Measurements from ENCODE around the gene LRRFIP2.
"Not testable (repeated sequence)": the region's sequence is repeated elsewhere in the genome, so short reads cannot be mapped to it uniquely, and the experiment has no call there.

The LRRFIP2 gene

GRCh38 chr3:37071921-37072320 lies 102.5 kb downstream of the LRRFIP2 start:
- no peak overlapping the region for H3K4me3 ChIP-seq (ENCODE audit: low read length)
- H3K4me1 ChIP-seq (ENCODE audit: control insufficient read depth, insufficient read depth, low read length): peaks cover 2% of the 10 kb centered on the region
- H3K27ac ChIP-seq (ENCODE audit: low read depth, low read length): no peak overlapping the region
- H3K27me3 ChIP-seq (ENCODE audit: control insufficient read depth, insufficient read depth, low read length): no peaks in the 10 kb centered on the region
- H3K9ac ChIP-seq (ENCODE audit: low read length): no peak overlapping the region
- peaks cover 10% of the 10 kb centered on the region for H3K36me3 ChIP-seq (ENCODE audit: control insufficient read depth, insufficient read depth, low read length)

- H3K4me1 ChIP-seq (ENCODE audit: control insufficient read depth, insufficient read depth, low read length): peaks cover 2% of the 10 kb centered on the region
- H3K27me3 ChIP-seq (ENCODE audit: control insufficient read depth, insufficient read depth, low read length): no peaks in the 10 kb centered on the region
- H3K9ac ChIP-seq (ENCODE audit: low read length): no peak overlapping the region
- no peak overlapping the region for H3K27ac ChIP-seq (ENCODE audit: low read depth, low read length)
- no peak overlapping the region for H3K4me3 ChIP-seq (ENCODE audit: low read length)
- peaks cover 11% of the 10 kb centered on the region for H3K36me3 ChIP-seq (ENCODE audit: control insufficient read depth, insufficient read depth, low read length)
Observed at GRCh38 chr3:37068031-37068430, 106.4 kb downstream of the LRRFIP2 start.

- Histone ChIP-seq H3K4me3 (ENCODE audit: low read length) (no peak overlapping the region), H3K9ac (ENCODE audit: low read length) (no peak overlapping the region)
Observed at GRCh38 chr3:37067577-37067976, 106.8 kb downstream of the LRRFIP2 start.

GRCh38 chr3:37064747-37065146 lies 109.6 kb downstream of the LRRFIP2 start:
- H3K9ac ChIP-seq (ENCODE audit: low read length): no peak overlapping the region
- H3K27ac ChIP-seq (ENCODE audit: low read depth, low read length): no peak overlapping the region
- H3K27me3 ChIP-seq (ENCODE audit: control insufficient read depth, insufficient read depth, low read length): no peaks in the 10 kb centered on the region
- peaks cover 13% of the 10 kb centered on the region for H3K36me3 ChIP-seq (ENCODE audit: control insufficient read depth, insufficient read depth, low read length)
- H3K4me3 ChIP-seq (ENCODE audit: low read length): no peak overlapping the region
- no peaks in the 10 kb centered on the region for H3K4me1 ChIP-seq (ENCODE audit: control insufficient read depth, insufficient read depth, low read length)

More at GRCh38 chr3:37067577-37067976, 106.8 kb downstream of the LRRFIP2 start:
- peaks cover under 1% of the 10 kb centered on the region for H3K4me1 ChIP-seq (ENCODE audit: control insufficient read depth, insufficient read depth, low read length)
- peaks cover 15% of the 10 kb centered on the region for H3K36me3 ChIP-seq (ENCODE audit: control insufficient read depth, insufficient read depth, low read length)
- no peak overlapping the region for H3K27ac ChIP-seq (ENCODE audit: low read depth, low read length)
- no peaks in the 10 kb centered on the region for H3K27me3 ChIP-seq (ENCODE audit: control insufficient read depth, insufficient read depth, low read length)

GRCh38 chr3:37058117-37058516 lies 116.3 kb downstream of the LRRFIP2 start:
- Histone ChIP-seq H3K4me1 (ENCODE audit: control insufficient read depth, insufficient read depth, low read length) (peaks cover 4% of the 10 kb centered on the region), H3K36me3 (ENCODE audit: control insufficient read depth, insufficient read depth, low read length) (peaks cover 16% of the 10 kb centered on the region), H3K27ac (ENCODE audit: low read depth, low read length) (no peak overlapping the region)

GRCh38 chr3:37056826-37057225 lies 117.6 kb downstream of the LRRFIP2 start:
- peaks cover 4% of the 10 kb centered on the region for H3K4me1 ChIP-seq (ENCODE audit: control insufficient read depth, insufficient read depth, low read length)
- no peak overlapping the region for H3K27ac ChIP-seq (ENCODE audit: low read depth, low read length)
- no peaks in the 10 kb centered on the region for H3K27me3 ChIP-seq (ENCODE audit: control insufficient read depth, insufficient read depth, low read length)
- H3K36me3 ChIP-seq (ENCODE audit: control insufficient read depth, insufficient read depth, low read length): peaks cover 11% of the 10 kb centered on the region
- H3K4me3 ChIP-seq (ENCODE audit: low read length): no peak overlapping the region
- H3K9ac ChIP-seq (ENCODE audit: low read length): no peak overlapping the region

More at GRCh38 chr3:37058117-37058516, 116.3 kb downstream of the LRRFIP2 start:
- H3K27me3 ChIP-seq (ENCODE audit: control insufficient read depth, insufficient read depth, low read length): no peaks in the 10 kb centered on the region
- H3K4me3 ChIP-seq (ENCODE audit: low read length): no peak overlapping the region
- H3K9ac ChIP-seq (ENCODE audit: low read length): no peak overlapping the region

- H3K36me3 ChIP-seq (ENCODE audit: control insufficient read depth, insufficient read depth, low read length): peaks cover 16% of the 10 kb centered on the region
- H3K27ac ChIP-seq (ENCODE audit: low read depth, low read length); H3K4me1 ChIP-seq (ENCODE audit: control insufficient read depth, insufficient read depth, low read length): not testable (repeated sequence)
Observed at GRCh38 chr3:37055077-37055476, 119.3 kb downstream of the LRRFIP2 start.

GRCh38 chr3:37054370-37054769 lies 120.0 kb downstream of the LRRFIP2 start:
- H3K4me1 ChIP-seq (ENCODE audit: control insufficient read depth, insufficient read depth, low read length): peaks cover 4% of the 10 kb centered on the region
- H3K9ac ChIP-seq (ENCODE audit: low read length): no peak overlapping the region
- no peaks in the 10 kb centered on the region for H3K27me3 ChIP-seq (ENCODE audit: control insufficient read depth, insufficient read depth, low read length)
- no peak overlapping the region for H3K4me3 ChIP-seq (ENCODE audit: low read length)
- no peak overlapping the region for H3K27ac ChIP-seq (ENCODE audit: low read depth, low read length)
- peaks cover 22% of the 10 kb centered on the region for H3K36me3 ChIP-seq (ENCODE audit: control insufficient read depth, insufficient read depth, low read length)

More at GRCh38 chr3:37055077-37055476, 119.3 kb downstream of the LRRFIP2 start:
- not testable (repeated sequence) for H3K4me3 ChIP-seq (ENCODE audit: low read length); H3K27me3 ChIP-seq (ENCODE audit: control insufficient read depth, insufficient read depth, low read length); H3K9ac ChIP-seq (ENCODE audit: low read length)

GRCh38 chr3:37053753-37054152 lies 120.6 kb downstream of the LRRFIP2 start:
- H3K27me3 ChIP-seq (ENCODE audit: control insufficient read depth, insufficient read depth, low read length): no peaks in the 10 kb centered on the region
- H3K36me3 ChIP-seq (ENCODE audit: control insufficient read depth, insufficient read depth, low read length): peaks cover 27% of the 10 kb centered on the region
- H3K27ac ChIP-seq (ENCODE audit: low read depth, low read length): no peak overlapping the region
- peaks cover 4% of the 10 kb centered on the region for H3K4me1 ChIP-seq (ENCODE audit: control insufficient read depth, insufficient read depth, low read length)
- no peak overlapping the region for H3K4me3 ChIP-seq (ENCODE audit: low read length)
- no peak overlapping the region for H3K9ac ChIP-seq (ENCODE audit: low read length)

- H3K27me3 ChIP-seq (ENCODE audit: control insufficient read depth, insufficient read depth, low read length): no peaks in the 10 kb centered on the region
- H3K36me3 ChIP-seq (ENCODE audit: control insufficient read depth, insufficient read depth, low read length): peaks cover 31% of the 10 kb centered on the region
- H3K4me3 ChIP-seq (ENCODE audit: low read length): no peak overlapping the region
- H3K4me1 ChIP-seq (ENCODE audit: control insufficient read depth, insufficient read depth, low read length): peaks cover 4% of the 10 kb centered on the region
- no peak overlapping the region for H3K27ac ChIP-seq (ENCODE audit: low read depth, low read length)
- no peak overlapping the region for H3K9ac ChIP-seq (ENCODE audit: low read length)
Observed at GRCh38 chr3:37053337-37053736, 121.0 kb downstream of the LRRFIP2 start.

GRCh38 chr3:37052860-37053259 lies 121.5 kb downstream of the LRRFIP2 start:
- no peak overlapping the region for H3K27ac ChIP-seq (ENCODE audit: low read depth, low read length)
- H3K9ac ChIP-seq (ENCODE audit: low read length): no peak overlapping the region
- H3K36me3 ChIP-seq (ENCODE audit: control insufficient read depth, insufficient read depth, low read length): peaks cover 33% of the 10 kb centered on the region
- no peaks in the 10 kb centered on the region for H3K27me3 ChIP-seq (ENCODE audit: control insufficient read depth, insufficient read depth, low read length)
- peaks cover 4% of the 10 kb centered on the region for H3K4me1 ChIP-seq (ENCODE audit: control insufficient read depth, insufficient read depth, low read length)
- no peak overlapping the region for H3K4me3 ChIP-seq (ENCODE audit: low read length)

- peaks cover 35% of the 10 kb centered on the region for H3K36me3 ChIP-seq (ENCODE audit: control insufficient read depth, insufficient read depth, low read length)
- H3K4me3 ChIP-seq (ENCODE audit: low read length): no peak overlapping the region
- no peak overlapping the region for H3K27ac ChIP-seq (ENCODE audit: low read depth, low read length)
- no peak overlapping the region for H3K9ac ChIP-seq (ENCODE audit: low read length)
- peaks cover 4% of the 10 kb centered on the region for H3K4me1 ChIP-seq (ENCODE audit: control insufficient read depth, insufficient read depth, low read length)
- no peaks in the 10 kb centered on the region for H3K27me3 ChIP-seq (ENCODE audit: control insufficient read depth, insufficient read depth, low read length)
Observed at GRCh38 chr3:37050282-37050681, 124.1 kb downstream of the LRRFIP2 start.

GRCh38 chr3:37042712-37043111 lies 131.7 kb downstream of the LRRFIP2 start:
- H3K4me1 ChIP-seq (ENCODE audit: control insufficient read depth, insufficient read depth, low read length); H3K4me3 ChIP-seq (ENCODE audit: low read length); H3K27me3 ChIP-seq (ENCODE audit: control insufficient read depth, insufficient read depth, low read length); H3K27ac ChIP-seq (ENCODE audit: low read depth, low read length); H3K9ac ChIP-seq (ENCODE audit: low read length): not testable (repeated sequence)
- H3K36me3 ChIP-seq (ENCODE audit: control insufficient read depth, insufficient read depth, low read length): peaks cover 12% of the 10 kb centered on the region
